SKM-1 treated with dmso at 0.1 percent for 144 hours (cell line): ENCODE results near the gene OR11L1.

ENCODE experiments used
- DNase-seq: peaks from one replicate; lab custom pipeline; 2025; ENCODE audit not compliant: unreplicated experiment; lab: John Stamatoyannopoulos, UW

OR11L1 gene

GRCh38 chr1:247812637-247813036 is 29.1 kb downstream of the OR11L1 start:
- no peak for DNase-seq

GRCh38 chr1:247797518-247797917 is 44.2 kb downstream of the OR11L1 start:
- DNase-seq, result no peak
